Left colon (tissue), 2 donors: ENCODE results near the gene KCNK7. TPM values are rescaled to one million over a fixed set of nuclear protein-coding genes. Genes with fewer than 3 reads are reported as not detected.

Experiments used
- ATAC-seq: fragments of 200-7000 bp; cut with Tn5 transposase; one replicate; pipeline ENCODE4 v1.9.1; 2020; ENCODE audit warnings: mild to moderate bottlenecking, moderate library complexity
- DNase-seq, 2 donors: peaks; one replicate each; pipeline ENCODE4 v3.0.0-alpha.2; 2020
- intact Hi-C, 2 donors: fragments of 100-400 bp; cut with DNase I in 1 of 2; cut with micrococcal nuclease in 1 of 2; formaldehyde crosslinking; loops; one replicate each; pipeline versions ENCODE4 v1.11.2 to v1.14.0; 2022; cut with DNase I, micrococcal nuclease
- total RNA-seq, 2 donors: library from RNA; stranded (reverse); fragmentation: NEBNext Ultra II Directional; extraction: Animal tissue kit (Norgen Biotek cat#: 25700); gene quantifications; one replicate each; pipeline ENCODE4 v1.2.1, GENCODE V29; 2021
- donor health status: DM: no; HTN: no; CAD: no.
- donor health status: DM: yes; HTN: yes; CAD: no.

KCNK7 gene
- total RNA-seq, 2 donors from 2014 or later: 0.40 to 1.3 TPM

DNA sequence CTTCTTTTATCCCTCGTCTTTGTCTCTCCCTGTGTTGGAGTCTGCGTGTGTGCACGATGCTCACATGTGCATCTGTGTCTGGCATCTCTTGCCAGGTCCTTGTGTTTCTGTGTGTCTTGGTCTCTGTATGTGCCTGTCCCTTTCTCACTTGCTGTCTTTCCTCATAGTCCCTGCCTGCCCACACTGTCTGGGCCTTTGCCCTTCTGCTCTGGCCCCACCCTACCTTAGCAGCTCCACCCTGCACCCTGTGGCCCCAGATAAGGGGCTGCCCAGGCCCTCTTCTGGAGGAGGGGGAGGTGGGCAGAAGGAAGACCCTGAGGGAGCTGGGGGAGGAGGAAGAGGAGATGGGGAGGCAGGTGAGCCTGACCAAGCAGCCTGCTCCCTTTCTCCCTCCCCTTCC lies 16.9 kb downstream of the KCNK7 start:
- DNase-seq: no peak
- ATAC-seq: peak; percentile 7
- intact Hi-C loops: no loop called here

- intact Hi-C loops: no loop called here
- DNase-seq: no peak
These were observed 17.5 kb downstream of the KCNK7 start for GRCh38 chr11:65578134-65578533.

GRCh38 chr11:65577756-65578109 lies 17.9 kb downstream of the KCNK7 start:
- no peak for ATAC-seq
- intact Hi-C loops: no loop called here
- DNase-seq: no peak

More at GRCh38 chr11:65578134-65578533, 17.5 kb downstream of the KCNK7 start:
- no peak for ATAC-seq

DNA sequence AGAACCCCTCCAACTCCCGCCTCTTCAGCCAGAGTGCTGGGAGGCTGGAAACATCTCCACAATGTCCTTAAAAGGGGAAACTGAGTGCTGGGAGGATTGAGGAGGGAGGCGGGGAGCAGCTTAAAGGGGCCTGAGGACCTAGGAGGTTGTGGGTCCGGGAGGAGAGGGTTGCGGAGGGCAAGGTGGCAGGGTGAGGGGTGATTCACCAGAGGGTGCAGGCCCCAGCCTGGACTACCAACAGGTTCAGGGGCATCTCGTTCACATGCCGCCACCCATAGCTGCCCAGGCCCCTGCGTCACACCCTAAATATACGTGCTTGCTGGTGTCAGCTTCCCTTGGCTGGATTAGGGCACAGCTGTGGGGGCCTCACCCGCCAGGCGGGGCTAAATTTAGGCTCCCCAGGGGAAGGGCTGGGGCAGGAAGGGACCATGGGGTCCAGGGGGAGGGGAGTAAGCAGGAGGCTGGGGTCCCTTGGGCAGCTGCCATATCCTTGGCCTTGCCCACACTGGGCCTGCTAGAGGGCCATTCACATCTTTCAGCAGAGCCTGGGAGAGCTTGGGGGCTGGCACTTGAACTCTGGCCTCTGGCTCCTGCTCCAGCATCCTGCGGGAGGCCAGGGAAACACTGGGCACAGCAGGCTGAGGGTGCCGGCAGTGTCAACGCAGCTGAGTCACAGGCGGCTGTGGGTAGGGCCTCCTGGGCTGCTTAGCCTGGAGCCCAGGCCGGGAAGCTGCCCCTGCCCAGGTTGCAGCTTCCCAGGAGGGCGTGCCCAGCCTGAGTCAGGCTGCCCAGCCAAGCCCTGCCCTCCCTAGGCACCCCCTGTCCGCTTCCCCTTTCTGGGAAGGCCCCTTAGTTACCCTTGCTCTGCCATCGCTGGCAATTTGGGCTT lies 18.5 kb downstream of the KCNK7 start:
- ATAC-seq: peak; percentile 51
- intact Hi-C loops: no loop called here
- DNase-seq: peak; percentile 74 to 85

- intact Hi-C loops: no loop called here
- DNase-seq: peak in 1 of 2 donors; percentile 67
- no peak for ATAC-seq
These were observed 19.3 kb downstream of the KCNK7 start for GRCh38 chr11:65576232-65576866.

DNA sequence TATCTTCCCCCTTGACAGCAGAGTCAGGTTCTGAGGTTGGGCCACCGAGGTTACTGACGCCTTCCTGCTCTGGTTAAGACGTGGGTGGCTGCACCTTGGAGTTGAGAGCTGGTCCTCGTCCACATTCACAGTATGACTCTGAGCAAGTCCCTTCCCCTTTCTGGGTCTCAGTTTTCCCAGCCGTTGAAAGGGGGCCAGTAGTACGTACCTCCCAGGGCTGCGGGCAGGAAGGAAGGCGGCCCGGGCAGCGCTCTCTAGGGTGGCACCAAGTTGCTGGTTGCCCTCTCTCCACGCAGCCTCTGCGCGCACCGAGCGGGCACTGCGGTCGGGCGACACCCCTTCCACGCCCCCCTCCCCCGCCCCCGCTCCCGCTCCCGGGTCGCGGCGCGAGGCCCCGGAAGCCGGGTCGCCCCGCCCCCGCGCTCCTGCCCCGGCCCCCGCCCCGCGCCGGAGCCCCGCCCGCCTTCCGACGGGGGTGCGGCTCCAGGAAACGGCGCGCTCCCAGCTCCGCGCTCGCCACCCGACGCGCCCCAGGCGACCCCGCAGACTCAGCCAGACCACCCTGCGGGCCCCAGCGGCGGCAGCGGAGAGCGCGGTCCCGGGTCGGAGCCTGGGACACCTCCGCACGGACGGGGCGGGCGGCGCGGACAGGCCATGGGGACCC lies 19.9 kb downstream of the KCNK7 start, which contains the start of gene EHBP1L1:
EHBP1L1 (plus strand) TSS at position 486 of the 664 bp plus-strand sequence. CDS start 250 bp downstream, outside the sequence.
- ATAC-seq (peak; percentile 47), DNase-seq (peak; percentile 81 to 84)
- intact Hi-C loops: no loop called here

DNA sequence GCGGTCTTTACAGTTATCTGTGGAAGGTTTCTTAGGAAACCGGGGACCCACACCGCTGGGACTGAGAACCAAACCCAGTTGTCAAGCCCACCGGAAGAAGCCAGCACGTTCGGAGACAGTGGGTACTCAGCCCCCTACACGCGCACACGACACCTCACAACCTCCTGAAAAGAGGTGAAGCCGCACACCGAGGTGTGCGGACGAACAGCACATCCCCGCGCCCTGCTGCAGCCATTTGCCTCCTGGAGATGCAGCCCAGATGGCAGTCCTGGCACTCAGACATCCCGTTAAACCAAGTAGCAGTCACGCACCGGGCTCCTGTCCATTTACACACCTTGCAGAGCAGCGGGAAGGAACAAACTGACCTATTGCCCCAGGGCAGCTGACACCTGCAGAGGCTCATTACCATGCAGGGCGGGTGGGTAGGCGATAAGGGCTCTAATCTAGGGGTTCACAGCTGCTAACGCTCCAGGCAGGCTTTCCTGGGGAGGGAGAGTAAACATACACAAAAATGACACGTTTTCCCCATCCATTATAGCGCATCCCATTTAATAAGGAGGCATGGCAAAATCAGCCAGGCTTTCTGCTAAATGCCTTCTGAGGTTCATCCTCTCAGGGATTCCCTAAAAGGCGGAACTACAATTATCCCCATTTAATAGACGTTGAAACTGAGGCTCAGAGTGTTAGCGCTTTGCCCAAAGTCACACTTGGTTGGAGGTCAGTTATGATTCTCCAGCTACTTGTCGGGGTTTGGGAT lies 20.6 kb downstream of the KCNK7 start:
- intact Hi-C loops: no loop called here
- DNase-seq: peak; percentile 64 to 86
- peak; percentile 19 for ATAC-seq

DNA sequence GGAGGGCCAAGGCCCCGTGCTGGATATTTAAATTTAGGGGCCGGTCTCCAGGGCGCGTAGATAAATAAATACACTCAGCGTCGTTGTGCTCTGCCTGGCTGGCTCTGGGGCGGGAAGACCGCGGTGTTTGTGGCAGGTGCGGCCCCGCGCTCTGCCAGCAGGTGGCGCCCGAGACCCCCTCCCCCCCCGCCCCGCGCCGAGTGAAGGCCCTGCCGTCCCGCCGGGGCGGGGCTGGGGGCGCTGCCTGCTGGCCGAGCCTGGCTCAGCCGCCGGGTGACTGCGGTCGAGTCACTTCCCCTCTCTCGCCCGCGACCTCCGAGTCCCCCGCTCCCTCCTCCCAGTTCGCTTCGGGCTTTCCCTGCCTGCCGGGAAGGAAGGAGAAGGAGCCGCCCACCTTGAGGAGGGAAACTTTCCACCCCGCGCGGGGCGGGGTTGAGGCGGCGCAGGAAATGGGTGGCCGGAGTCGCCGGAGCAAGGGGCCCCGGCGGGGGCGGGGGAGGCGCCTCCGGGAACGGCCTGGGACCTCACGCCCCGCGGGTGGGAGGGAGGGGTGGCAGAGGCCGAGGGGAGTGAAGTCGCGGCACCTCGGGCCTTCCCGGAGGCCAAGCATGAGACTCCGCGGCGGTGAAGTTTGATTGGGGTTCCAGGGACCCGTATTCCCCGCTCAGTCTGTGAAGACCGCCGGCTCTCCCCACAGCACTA lies 21.3 kb downstream of the KCNK7 start:
- ATAC-seq: peak; percentile 39
- intact Hi-C loops: no loop called here
- peak; percentile 88 to 92 for DNase-seq

DNA sequence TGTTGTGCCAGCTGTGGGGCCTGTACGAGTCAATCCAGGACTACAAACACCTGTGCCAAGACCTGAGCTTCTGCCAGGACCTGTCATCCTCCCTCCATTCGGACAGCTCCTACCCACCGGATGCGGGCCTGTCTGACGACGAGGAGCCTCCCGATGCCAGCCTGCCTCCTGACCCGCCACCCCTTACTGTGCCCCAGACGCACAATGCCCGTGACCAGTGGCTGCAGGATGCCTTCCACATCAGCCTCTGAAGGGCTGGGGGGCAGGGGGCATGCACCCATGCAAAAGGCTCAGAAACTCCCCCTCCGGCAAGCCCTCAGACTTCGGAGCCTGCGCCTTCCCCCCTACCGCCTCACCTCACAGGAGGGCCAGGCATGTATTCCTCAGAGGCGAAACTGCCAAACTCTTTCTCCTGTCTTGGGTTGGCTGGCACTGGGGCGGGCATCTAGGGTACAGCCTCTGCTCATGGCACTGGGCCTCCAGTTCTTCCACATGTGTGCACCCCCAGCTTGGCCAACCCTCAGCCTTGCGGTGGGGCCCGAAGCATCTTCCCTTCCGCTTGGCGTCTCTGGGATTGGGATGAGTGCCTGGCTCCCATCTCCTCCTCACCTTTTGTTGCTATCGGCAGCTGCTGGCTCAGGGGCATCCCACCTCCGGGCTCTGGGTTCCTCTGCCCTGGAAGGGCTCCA lies 22.1 kb downstream of the KCNK7 start:
- intact Hi-C loops: no loop called here
- ATAC-seq (no peak), DNase-seq (peak in 1 of 2 donors; percentile 51)

- DNase-seq: peak; percentile 94 to 96
- intact Hi-C loops: no loop called here
- ATAC-seq: peak; percentile 38
These were observed 23.1 kb downstream of the KCNK7 start, which contains the start of gene FAM89B for GRCh38 chr11:65572356-65573051. TSS of gene FAM89B (plus strand) at chr11:65572538. CDS start at chr11:65572670, 132 bp downstream.

- DNase-seq: peak in 1 of 2 donors; percentile 53
- intact Hi-C loops: no loop called here
- no peak for ATAC-seq
These were observed 23.7 kb downstream of the KCNK7 start for GRCh38 chr11:65571940-65572339.

DNA sequence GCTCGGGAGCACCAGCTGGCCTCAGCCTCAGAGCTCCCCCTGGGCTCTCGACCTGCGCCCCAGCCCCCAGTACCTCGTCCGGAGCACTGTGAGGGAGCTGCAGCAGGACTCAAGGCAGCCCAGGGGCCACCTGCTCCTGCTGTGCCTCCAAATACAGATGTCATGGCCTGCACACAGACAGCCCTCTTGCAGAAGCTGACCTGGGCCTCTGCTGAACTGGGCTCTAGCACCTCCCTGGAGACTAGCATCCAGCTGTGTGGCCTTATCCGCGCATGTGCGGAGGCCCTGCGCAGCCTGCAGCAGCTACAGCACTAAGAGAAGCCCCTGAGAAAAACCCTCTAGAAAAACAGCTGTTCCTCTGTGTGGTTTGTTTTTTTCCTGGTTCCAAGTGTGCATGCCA lies 24.2 kb downstream of the KCNK7 start:
- ATAC-seq (no peak), DNase-seq (no peak)
- intact Hi-C loops: no loop called here

- intact Hi-C loops: loop anchor here in 1 of 2 donors (10.0 kb wide), 1 partner anchor 55 kb away; no protein-coding TSS in a partner anchor
- DNase-seq (peak; percentile 98 to 99), ATAC-seq (peak; percentile 73)
These were observed 25.4 kb downstream of the KCNK7 start, which contains the start of gene ZNRD2 for GRCh38 chr11:65569973-65570918. TSS of gene ZNRD2 (plus strand) at chr11:65570477. CDS start at chr11:65570492, 15 bp downstream.

DNA sequence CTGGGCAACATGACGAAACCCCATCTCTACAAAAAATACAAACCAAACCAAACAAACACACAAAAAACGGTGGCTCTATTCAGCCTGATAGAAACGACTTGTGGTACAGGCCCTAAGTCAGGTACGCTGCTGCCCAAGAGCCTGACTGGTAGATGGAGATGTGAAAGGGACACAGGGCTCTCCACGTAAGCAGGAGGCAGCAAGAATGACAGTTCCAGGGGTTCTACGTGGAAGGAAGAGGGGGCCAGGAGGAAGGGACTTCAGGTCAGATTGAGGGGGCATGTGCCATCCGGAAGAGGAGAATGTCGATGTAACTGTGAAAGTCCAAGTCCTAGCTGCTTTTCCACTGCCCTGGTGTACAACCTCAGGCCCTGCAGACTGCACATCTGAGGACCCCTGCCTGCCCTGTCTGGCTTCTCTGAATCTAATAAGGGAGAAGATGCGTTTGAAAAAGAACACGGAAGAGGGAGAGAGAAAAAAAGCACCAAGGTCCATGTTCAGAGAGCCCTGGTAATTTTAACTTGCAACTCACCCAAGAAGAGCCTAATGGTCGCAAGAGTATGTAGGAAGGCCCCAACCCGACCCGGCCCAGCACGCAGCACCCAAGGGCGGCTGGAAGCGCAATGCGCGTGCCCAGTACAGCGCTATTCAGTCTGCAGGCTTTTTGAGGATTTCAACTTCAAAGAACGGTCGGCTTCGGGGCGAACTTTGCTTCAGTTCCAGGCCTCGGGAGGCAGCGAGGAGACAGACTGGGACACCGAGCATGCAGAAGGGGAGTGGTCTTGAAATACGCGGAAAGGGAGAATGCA lies 26.2 kb downstream of the KCNK7 start:
- DNase-seq: no peak
- peak; percentile 13 for ATAC-seq
- intact Hi-C loops: loop anchor here in 1 of 2 donors (10.0 kb wide), 1 partner anchor 55 kb away; no protein-coding TSS in a partner anchor
